OCI-LY7 (cell line): Measurements from ENCODE around the gene ELOVL1. TPM values are rescaled to one million over a fixed set of nuclear protein-coding genes. Genes with fewer than 3 reads are reported as not detected.

Experiments
- BruUV-seq: library from RNA; stranded (reverse); fragments of 400-500 nt; replicated peaks from 2 replicates; lab custom pipeline; 2021; lab: Mats Ljungman, UMichigan
- CTCF ChIA-PET: fragments of 300-600 bp; sonication (Branson Sonifier 250); formaldehyde crosslinking; loops from one replicate; lab custom pipeline; 2022; ENCODE audit warnings: antibody characterized with exemption; ENCODE audit not compliant: unreplicated experiment; lab: Charles Lee
- POLR2A ChIA-PET: fragments of 300-600 bp; sonication (Branson Sonifier 250); formaldehyde crosslinking; loops from one replicate; lab custom pipeline; 2022; ENCODE audit warnings: antibody characterized with exemption; lab: Charles Lee
- DNase-seq: peaks from one replicate; pipeline ENCODE4 v3.0.0-alpha.2; 2015; ENCODE audit warnings: low spot score
- H2AFZ ChIP-seq: fragments of 200-600 bp; sonication (generic), shearing (Covaris generic); 2 replicates; pipeline ENCODE4 v1.6.1; 2014; ENCODE audit warnings: mild to moderate bottlenecking, antibody characterized with exemption, low read length, moderate library complexity
- H3K27ac ChIP-seq: fragments of 200-600 bp; sonication (generic); 2 replicates; pipeline ENCODE4 v1.5.1; 2014; ENCODE audit warnings: mixed run types, low read depth, mild to moderate bottlenecking, moderate library complexity, low read length, inconsistent platforms; ENCODE audit not compliant: poor library complexity, severe bottlenecking
- H3K36me3 ChIP-seq: fragments of 200-600 bp; sonication (generic); 2 replicates; pipeline ENCODE4 v1.6.1; 2014; ENCODE audit warnings: mild to moderate bottlenecking, antibody characterized with exemption, low read length, moderate library complexity, mixed read lengths; ENCODE audit not compliant: insufficient read depth
- H3K4me1 ChIP-seq: fragments of 200-600 bp; sonication (generic); 2 replicates; pipeline ENCODE4 v1.5.1; 2014; ENCODE audit warnings: mild to moderate bottlenecking, low read length; ENCODE audit not compliant: insufficient read depth, poor library complexity, severe bottlenecking
- H3K4me2 ChIP-seq: fragments of 200-600 bp; sonication (generic); 2 replicates; pipeline ENCODE4 v1.6.1; 2014; ENCODE audit warnings: mild to moderate bottlenecking, low read length
- H3K4me3 ChIP-seq: fragments of 200-600 bp; sonication (generic); 2 replicates; pipeline ENCODE4 v1.5.1; 2014; ENCODE audit warnings: mild to moderate bottlenecking, low read depth, low read length; ENCODE audit not compliant: poor library complexity, severe bottlenecking
- H3K79me2 ChIP-seq: fragments of 200-600 bp; sonication (generic); 2 replicates; pipeline ENCODE4 v1.6.1; 2016; ENCODE audit warnings: low read depth, mild to moderate bottlenecking, low read length, moderate library complexity, mixed read lengths; ENCODE audit not compliant: insufficient read depth
- H3K9me2 ChIP-seq: fragments of 200-600 bp; sonication (generic); 2 replicates; pipeline ENCODE4 v1.6.1; 2016; ENCODE audit warnings: mild to moderate bottlenecking, low read length, mixed read lengths; ENCODE audit not compliant: insufficient read depth
- H3K9me3 ChIP-seq: fragments of 200-600 bp; sonication (generic); 2 replicates; pipeline ENCODE4 v1.6.1; 2014; ENCODE audit warnings: mild to moderate bottlenecking, mixed run types, low read length, mixed read lengths
- H4K20me1 ChIP-seq: fragments of 200-600 bp; sonication (generic); 2 replicates; pipeline ENCODE4 v1.6.1; 2014; ENCODE audit warnings: mild to moderate bottlenecking, antibody characterized with exemption, low read length, moderate library complexity, mixed read lengths; ENCODE audit not compliant: insufficient read depth
- CTCF ChIP-seq: fragments of 200-600 bp; sonication (generic); conservative IDR thresholded peaks from 2 replicates; pipeline ENCODE4 v1.5.1; 2014; ENCODE audit warnings: mild to moderate bottlenecking, antibody characterized with exemption, low read length, moderate library complexity, mixed read lengths
- EZH2phosphoT487 ChIP-seq: fragments of 200-600 bp; sonication (generic); IDR thresholded peaks from 2 replicates; pipeline ENCODE4 v1.6.1; 2018; ENCODE audit warnings: low read depth, borderline replicate concordance, mild to moderate bottlenecking, mixed run types, antibody characterized with exemption, low read length, moderate library complexity, mixed read lengths
- intact Hi-C: fragments of 100-400 bp; cut with micrococcal nuclease; formaldehyde crosslinking; loops from one replicate; pipeline ENCODE4 v1.10.0; 2022; ENCODE audit not compliant: unreplicated experiment
- microRNA-seq: library from miRNA; unstranded; fragments of <30 nt; microRNA quantifications from one replicate; pipeline ENCODE4 v1.2.0, GENCODE V29; 2022; ENCODE audit warnings: borderline replicate concordance
- total RNA-seq, 2 experiments: library from RNA; depleted of rRNA in 1 of 2; stranded (reverse); fragments of >200 nt in 1 of 2; shearing (Covaris generic) in 1 of 2; gene quantifications; 2 replicates each; pipeline ENCODE4 v1.2.3, GENCODE V29; 2014 to 2022

Gene ELOVL1
- total RNA-seq, 2 experiments from 2014 or later: 35.9 to 43.9 TPM

- no peak for TF ChIP-seq CTCF
- TF ChIP-seq EZH2phosphoT487: no peak
- ChIA-PET POLR2A (no interaction called here), CTCF (no interaction called here)
- no TSS peak for BruUV-seq
- intact Hi-C loops: no loop called here
- Histone ChIP-seq H3K27ac (no peak overlapping the region), H3K4me2 (no peak overlapping the region), H3K36me3 (no peaks in the 10 kb centered on the region), H3K9me2 (no peaks in the 10 kb centered on the region), H2AFZ (no peak overlapping the region), H4K20me1 (no peaks in the 10 kb centered on the region), H3K9me3 (no peaks in the 10 kb centered on the region), H3K4me3 (no peak overlapping the region), H3K79me2 (no peaks in the 10 kb centered on the region), H3K4me1 (no peaks in the 10 kb centered on the region)
- DNase-seq: no peak
These were observed 54.0 kb downstream of the ELOVL1 start for GRCh38 chr1:43313771-43314170.

Small RNA genes within 50 kb of the gene (microRNA-seq; reads per million reads assigned to microRNA genes)
- gene MIR6734: 15.1 reads per million, percentile 23 among the genes with 10 or more reads in this experiment

Other genes with a start within 250 kb of the ELOVL1 start
- 65.4 and 105 TPM in 2 replicates for gene EBNA1BP2, start 195.7 kb downstream of the ELOVL1 start, total RNA-seq (2014; rRNA removed; shearing (Covaris generic))
- gene EBNA1BP2, start 195.7 kb downstream of the ELOVL1 start, total RNA-seq (2022): 48.4 and 63.0 TPM in 2 replicates
- gene CFAP57, start 195.7 kb downstream of the ELOVL1 start, total RNA-seq (2014; rRNA removed; shearing (Covaris generic)): 0.05 TPM in 1 of 2 replicates, not detected in the other
- 0.17 and 0.26 TPM in 2 replicates for gene CFAP57, start 195.7 kb downstream of the ELOVL1 start, total RNA-seq (2022)
- gene TMEM125, start 98.0 kb downstream of the ELOVL1 start, total RNA-seq (2014; rRNA removed; shearing (Covaris generic)): not detected in 2 replicates
- 0.23 and 0.44 TPM in 2 replicates for gene TMEM125, start 98.0 kb downstream of the ELOVL1 start, total RNA-seq (2022)
- not detected in 2 replicates for gene C1orf210, start 82.4 kb downstream of the ELOVL1 start, total RNA-seq (2014; rRNA removed; shearing (Covaris generic))
- gene C1orf210, start 82.4 kb downstream of the ELOVL1 start, total RNA-seq (2022): not detected in 2 replicates
- 0.66 TPM in 1 of 2 replicates, not detected in the other for gene TIE1, start 67.0 kb downstream of the ELOVL1 start, total RNA-seq (2014; rRNA removed; shearing (Covaris generic))
- 0.15 TPM in 1 of 2 replicates, not detected in the other for gene TIE1, start 67.0 kb downstream of the ELOVL1 start, total RNA-seq (2022)
- gene MPL, start 30.2 kb downstream of the ELOVL1 start, total RNA-seq (2014; rRNA removed; shearing (Covaris generic)): not detected in 2 replicates
- gene MPL, start 30.2 kb downstream of the ELOVL1 start, total RNA-seq (2022): not detected in 2 replicates
- gene CDC20, start 9.0 kb downstream of the ELOVL1 start, total RNA-seq (2014; rRNA removed; shearing (Covaris generic)): 153 and 174 TPM in 2 replicates
- gene CDC20, start 9.0 kb downstream of the ELOVL1 start, total RNA-seq (2022): 209 and 223 TPM in 2 replicates
- gene MED8, start 21.8 kb upstream of the ELOVL1 start, total RNA-seq (2014; rRNA removed; shearing (Covaris generic)): 37.6 and 38.8 TPM in 2 replicates
- gene MED8, start 21.8 kb upstream of the ELOVL1 start, total RNA-seq (2022): 37.8 and 38.4 TPM in 2 replicates
- 25.2 and 33.7 TPM in 2 replicates for gene SZT2, start 21.9 kb upstream of the ELOVL1 start, total RNA-seq (2014; rRNA removed; shearing (Covaris generic))
- gene SZT2, start 21.9 kb upstream of the ELOVL1 start, total RNA-seq (2022): 79.4 and 79.8 TPM in 2 replicates
- gene HYI, start 85.9 kb upstream of the ELOVL1 start, total RNA-seq (2014; rRNA removed; shearing (Covaris generic)): not detected in 2 replicates
- not detected in 2 replicates for gene HYI, start 85.9 kb upstream of the ELOVL1 start, total RNA-seq (2022)
- 0.06 TPM in 1 of 2 replicates, not detected in the other for gene PTPRF, start 162.9 kb upstream of the ELOVL1 start, total RNA-seq (2014; rRNA removed; shearing (Covaris generic))
- gene PTPRF, start 162.9 kb upstream of the ELOVL1 start, total RNA-seq (2022): 0.48 and 0.57 TPM in 2 replicates